Measurements from ENCODE around the gene MANBA.

Gene MANBA

GRCh38 chr4:102774254-102774653, 13.5 kb upstream of the MANBA start:
- TF ChIP-seq POLR2AphosphoS5 (IDR thresholded peaks at IDR 0.05; ENCODE audit: low read depth, low read length) (no peak), FOXP2 (optimal IDR thresholded peaks at IDR 0.05; ENCODE audit: borderline replicate concordance, extremely low read depth, extremely low read length, insufficient read depth) (no peak), TAF1 (IDR thresholded peaks at IDR 0.05; ENCODE audit: borderline replicate concordance, insufficient read depth, low read length) (no peak), SIN3A (IDR thresholded peaks at IDR 0.05; ENCODE audit: borderline replicate concordance, insufficient read depth, low read length) (no peak)
- TF ChIP-seq, protein P1, sequence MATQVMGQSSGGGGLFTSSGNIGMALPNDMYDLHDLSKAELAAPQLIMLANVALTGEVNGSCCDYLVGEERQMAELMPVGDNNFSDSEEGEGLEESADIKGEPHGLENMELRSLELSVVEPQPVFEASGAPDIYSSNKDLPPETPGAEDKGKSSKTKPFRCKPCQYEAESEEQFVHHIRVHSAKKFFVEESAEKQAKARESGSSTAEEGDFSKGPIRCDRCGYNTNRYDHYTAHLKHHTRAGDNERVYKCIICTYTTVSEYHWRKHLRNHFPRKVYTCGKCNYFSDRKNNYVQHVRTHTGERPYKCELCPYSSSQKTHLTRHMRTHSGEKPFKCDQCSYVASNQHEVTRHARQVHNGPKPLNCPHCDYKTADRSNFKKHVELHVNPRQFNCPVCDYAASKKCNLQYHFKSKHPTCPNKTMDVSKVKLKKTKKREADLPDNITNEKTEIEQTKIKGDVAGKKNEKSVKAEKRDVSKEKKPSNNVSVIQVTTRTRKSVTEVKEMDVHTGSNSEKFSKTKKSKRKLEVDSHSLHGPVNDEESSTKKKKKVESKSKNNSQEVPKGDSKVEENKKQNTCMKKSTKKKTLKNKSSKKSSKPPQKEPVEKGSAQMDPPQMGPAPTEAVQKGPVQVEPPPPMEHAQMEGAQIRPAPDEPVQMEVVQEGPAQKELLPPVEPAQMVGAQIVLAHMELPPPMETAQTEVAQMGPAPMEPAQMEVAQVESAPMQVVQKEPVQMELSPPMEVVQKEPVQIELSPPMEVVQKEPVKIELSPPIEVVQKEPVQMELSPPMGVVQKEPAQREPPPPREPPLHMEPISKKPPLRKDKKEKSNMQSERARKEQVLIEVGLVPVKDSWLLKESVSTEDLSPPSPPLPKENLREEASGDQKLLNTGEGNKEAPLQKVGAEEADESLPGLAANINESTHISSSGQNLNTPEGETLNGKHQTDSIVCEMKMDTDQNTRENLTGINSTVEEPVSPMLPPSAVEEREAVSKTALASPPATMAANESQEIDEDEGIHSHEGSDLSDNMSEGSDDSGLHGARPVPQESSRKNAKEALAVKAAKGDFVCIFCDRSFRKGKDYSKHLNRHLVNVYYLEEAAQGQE (IDR thresholded peaks at IDR 0.05; ENCODE audit: insufficient read depth in 1 of 2, low read depth in 2 of 2, low read length in 2 of 2): no peak

DNA sequence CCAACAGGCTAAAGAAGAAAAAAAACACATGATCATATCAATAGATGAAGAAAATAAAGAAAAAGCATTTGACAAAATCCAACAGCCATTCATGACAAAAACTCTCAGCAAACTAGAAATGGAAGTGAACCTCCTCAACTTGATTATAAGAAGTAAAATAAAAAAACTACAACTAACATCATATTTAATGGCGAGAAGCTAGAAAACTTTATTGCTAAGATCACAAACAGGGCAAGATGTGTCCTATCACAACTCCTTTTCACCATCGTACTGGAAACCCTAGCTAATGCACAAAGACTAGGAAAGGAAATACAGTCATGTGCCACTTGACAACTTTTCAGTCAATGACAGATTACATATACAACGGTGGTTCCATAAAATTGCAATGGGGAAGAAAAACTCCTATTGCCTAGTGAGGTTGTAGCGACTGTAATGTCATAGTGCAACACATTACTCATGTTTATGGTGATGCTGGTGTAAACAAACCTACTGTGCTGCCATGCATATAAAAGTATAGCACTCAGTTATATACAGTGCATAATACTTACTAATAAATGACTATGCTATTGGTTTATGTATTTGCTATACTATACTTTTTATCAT, 12.1 kb upstream of the MANBA start:
- TF ChIP-seq POLR2AphosphoS5 (IDR thresholded peaks at IDR 0.05; ENCODE audit: low read depth, low read length) (no peak), SIN3A (IDR thresholded peaks at IDR 0.05; ENCODE audit: borderline replicate concordance, insufficient read depth, low read length) (no peak), TAF1 (IDR thresholded peaks at IDR 0.05; ENCODE audit: borderline replicate concordance, insufficient read depth, low read length) (no peak), FOXP2 (optimal IDR thresholded peaks at IDR 0.05; ENCODE audit: borderline replicate concordance, extremely low read depth, extremely low read length, insufficient read depth) (no peak)
- TF ChIP-seq, protein P1 (IDR thresholded peaks at IDR 0.05; ENCODE audit: insufficient read depth in 1 of 2, low read depth in 2 of 2, low read length in 2 of 2): no peak

- TF ChIP-seq FOXP2 (optimal IDR thresholded peaks at IDR 0.05; ENCODE audit: borderline replicate concordance, extremely low read depth, extremely low read length, insufficient read depth) (no peak), SIN3A (IDR thresholded peaks at IDR 0.05; ENCODE audit: borderline replicate concordance, insufficient read depth, low read length) (no peak), POLR2AphosphoS5 (IDR thresholded peaks at IDR 0.05; ENCODE audit: low read depth, low read length) (no peak)
- TF ChIP-seq, protein P1 (IDR thresholded peaks at IDR 0.05; ENCODE audit: insufficient read depth in 1 of 2, low read depth in 2 of 2, low read length in 2 of 2): no peak
These were observed 4.1 kb upstream of the MANBA start for GRCh38 chr4:102764901-102765300.

DNA sequence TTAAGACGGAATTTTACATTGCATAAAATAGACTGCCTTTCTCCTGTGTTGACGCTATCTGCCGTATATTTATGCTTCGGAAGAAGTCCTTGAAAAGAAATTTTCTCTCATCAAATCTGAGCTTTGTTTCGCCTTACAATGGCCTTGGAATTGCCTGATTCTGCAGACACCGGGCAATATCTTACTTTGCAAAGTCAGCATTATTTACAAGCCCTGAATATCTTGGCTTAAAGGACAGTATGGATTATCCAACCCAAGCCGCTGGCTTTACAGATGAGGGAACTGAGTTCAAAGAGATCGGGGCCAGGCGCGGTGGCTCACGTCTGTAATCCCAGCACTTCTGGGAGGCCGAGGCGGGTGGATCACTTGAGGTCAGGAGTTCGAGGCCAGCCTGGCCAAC, 1.1 kb upstream of the MANBA start:
- no peak for TF ChIP-seq SIN3A (IDR thresholded peaks at IDR 0.05; ENCODE audit: borderline replicate concordance, insufficient read depth, low read length)
- no peak for TF ChIP-seq FOXP2 (optimal IDR thresholded peaks at IDR 0.05; ENCODE audit: borderline replicate concordance, extremely low read depth, extremely low read length, insufficient read depth)
- no peak for TF ChIP-seq TAF1 (IDR thresholded peaks at IDR 0.05; ENCODE audit: borderline replicate concordance, insufficient read depth, low read length)
- TF ChIP-seq POLR2AphosphoS5 (IDR thresholded peaks at IDR 0.05; ENCODE audit: low read depth, low read length): no peak
- TF ChIP-seq, protein P1 (IDR thresholded peaks at IDR 0.05; ENCODE audit: insufficient read depth in 1 of 2, low read depth in 2 of 2, low read length in 2 of 2): no peak

DNA sequence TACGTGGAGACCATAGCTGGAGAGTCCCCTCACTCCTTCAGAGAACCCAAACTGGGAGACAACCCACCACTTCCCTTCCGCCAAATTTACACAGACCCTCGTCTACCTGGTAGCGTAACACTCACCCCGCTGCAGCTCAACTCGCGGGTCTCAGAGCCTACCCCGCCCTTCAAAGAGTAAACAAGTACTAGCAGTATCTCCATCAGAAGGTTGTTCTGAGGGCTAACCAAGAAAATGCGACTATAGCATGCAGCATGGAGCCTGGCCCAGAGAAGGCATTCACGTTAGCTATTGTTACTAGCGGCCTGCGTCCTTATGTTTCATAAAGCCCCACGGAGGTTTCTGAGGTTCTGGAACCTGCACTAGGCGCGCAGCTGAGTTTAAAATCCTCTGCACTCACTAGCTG, 531 bp upstream of the MANBA start:
- no peak for TF ChIP-seq TAF1 (IDR thresholded peaks at IDR 0.05; ENCODE audit: borderline replicate concordance, insufficient read depth, low read length)
- TF ChIP-seq SIN3A (IDR thresholded peaks at IDR 0.05; ENCODE audit: borderline replicate concordance, insufficient read depth, low read length): no peak
- TF ChIP-seq, protein P1 (IDR thresholded peaks at IDR 0.05; ENCODE audit: insufficient read depth in 1 of 2, low read depth in 2 of 2, low read length in 2 of 2): no peak
- TF ChIP-seq POLR2AphosphoS5 (IDR thresholded peaks at IDR 0.05; ENCODE audit: low read depth, low read length): no peak
- no peak for TF ChIP-seq FOXP2 (optimal IDR thresholded peaks at IDR 0.05; ENCODE audit: borderline replicate concordance, extremely low read depth, extremely low read length, insufficient read depth)

Data from PFSK-1 (cell line).